IMR-90 (cell line): ENCODE data around the gene NSD2. TPM values are rescaled to one million over a fixed set of nuclear protein-coding genes. Genes with fewer than 3 reads are reported as not detected.
A peak's percentile ranks its signal among the peaks of the same experiment; 100 is the strongest.

ENCODE experiments used
- ATAC-seq: fragments of 200-7000 bp; cut with Tn5 transposase; 2 replicates; pipeline ENCODE4 v1.9.1; 2020; ENCODE audit warnings: low read depth, mild to moderate bottlenecking, moderate library complexity
- BruUV-seq: library from RNA; stranded (reverse); fragments of 400-500 nt; replicated peaks from 2 replicates; lab custom pipeline; 2021; lab: Mats Ljungman, UMichigan
- CTCF ChIA-PET: fragments of 300-600 bp; formaldehyde crosslinking; extraction: SDS; loops from one replicate; lab custom pipeline; 2021; ENCODE audit warnings: antibody characterized with exemption; lab: Yijun Ruan, JAX
- POLR2A ChIA-PET: fragments of 300-600 bp; sonication (Branson Sonifier 250); formaldehyde crosslinking; loops from one replicate; lab custom pipeline; 2022; ENCODE audit warnings: antibody characterized with exemption; ENCODE audit not compliant: unreplicated experiment; lab: Charles Lee
- DNase-seq: peaks from one replicate; pipeline ENCODE4 v3.0.0; 2013
- H2AFZ ChIP-seq: replicated peaks from 2 replicates; pipeline ENCODE3; 2013; ENCODE audit warnings: low read length, mild to moderate bottlenecking; ENCODE audit not compliant: poor library complexity
- H2AK5ac ChIP-seq: 2 replicates; pipeline ENCODE4 v1.6.1; 2013; ENCODE audit warnings: low read depth, low read length, inconsistent platforms
- H2AK9ac ChIP-seq: replicated peaks from 2 replicates; pipeline ENCODE3; 2013; ENCODE audit warnings: mild to moderate bottlenecking, low read depth, low read length, moderate library complexity; ENCODE audit not compliant: poor library complexity
- H2BK120ac ChIP-seq: 2 replicates; pipeline ENCODE4 v1.6.1; 2013; ENCODE audit warnings: low read depth, low read length, inconsistent platforms
- H2BK15ac ChIP-seq: 3 replicates; pipeline ENCODE4 v1.6.1; 2013; ENCODE audit warnings: low read depth, low read length, inconsistent platforms
- H2BK20ac ChIP-seq: 2 replicates; pipeline ENCODE4 v1.6.1; 2013; ENCODE audit warnings: low read depth, mild to moderate bottlenecking, inconsistent platforms, low read length, moderate library complexity
- H2BK5ac ChIP-seq: 2 replicates; pipeline ENCODE4 v1.6.1; 2013; ENCODE audit warnings: mild to moderate bottlenecking, low read depth, low read length, inconsistent platforms; ENCODE audit not compliant: poor library complexity, severe bottlenecking
- H3K14ac ChIP-seq: replicated peaks from 2 replicates; pipeline ENCODE4 v1.6.1; 2013; ENCODE audit warnings: low read depth, low read length, inconsistent platforms
- H3K18ac ChIP-seq: 2 replicates; pipeline ENCODE4 v1.6.1; 2013; ENCODE audit warnings: low read depth, low read length, control low read depth
- H3K23ac ChIP-seq: 2 replicates; pipeline ENCODE4 v1.6.1; 2013; ENCODE audit warnings: low read depth, low read length, inconsistent platforms
- H3K27ac ChIP-seq: 2 replicates; pipeline ENCODE4 v1.5.1; 2013; ENCODE audit warnings: mild to moderate bottlenecking, control low read depth, low read length; ENCODE audit not compliant: insufficient read depth
- H3K27me3 ChIP-seq: 2 replicates; pipeline ENCODE4 v1.6.1; 2013; ENCODE audit warnings: low read length; ENCODE audit not compliant: control insufficient read depth, insufficient read depth
- H3K36me3 ChIP-seq: 2 replicates; pipeline ENCODE4 v1.6.1; 2013; ENCODE audit warnings: low read length, mixed read lengths; ENCODE audit not compliant: control insufficient read depth, insufficient read depth
- H3K4ac ChIP-seq: 2 replicates; pipeline ENCODE4 v1.6.1; 2013; ENCODE audit warnings: low read depth, low read length, inconsistent platforms
- H3K4me1 ChIP-seq: 2 replicates; pipeline ENCODE4 v1.6.1; 2013; ENCODE audit warnings: low read length, mixed read lengths; ENCODE audit not compliant: control insufficient read depth, insufficient read depth
- H3K4me2 ChIP-seq: 2 replicates; pipeline ENCODE4 v1.6.1; 2013; ENCODE audit warnings: low read depth, mild to moderate bottlenecking, control low read depth, low read length, moderate library complexity
- H3K4me3 ChIP-seq: 2 replicates; pipeline ENCODE4 v1.5.1; 2013; ENCODE audit warnings: low read depth, mild to moderate bottlenecking, control low read depth, low read length, moderate library complexity; ENCODE audit not compliant: insufficient read depth
- H3K56ac ChIP-seq: 2 replicates; pipeline ENCODE4 v1.6.1; 2013; ENCODE audit warnings: low read length, inconsistent platforms; ENCODE audit not compliant: insufficient read depth; ENCODE audit errors: extremely low read depth
- H3K79me1 ChIP-seq, 2 experiments: 2 replicates each; pipeline ENCODE4 v1.6.1; 2013; ENCODE audit warnings: low read length in 2 of 2, inconsistent platforms in 1 of 2, low read depth in 1 of 2
- H3K9ac ChIP-seq: 2 replicates; pipeline ENCODE4 v1.6.1; 2013; ENCODE audit warnings: low read depth, low read length, control low read depth
- H3K9me1 ChIP-seq: 2 replicates; pipeline ENCODE4 v1.6.1; 2013; ENCODE audit warnings: low read length, inconsistent platforms; ENCODE audit not compliant: insufficient read depth
- H3K9me3 ChIP-seq: 2 replicates; pipeline ENCODE4 v1.6.1; 2013; ENCODE audit warnings: low read length; ENCODE audit not compliant: control insufficient read depth, insufficient read depth
- H4K20me1 ChIP-seq: 2 replicates; pipeline ENCODE4 v1.6.1; 2013; ENCODE audit warnings: low read length, inconsistent platforms; ENCODE audit not compliant: insufficient read depth
- H4K5ac ChIP-seq: 2 replicates; pipeline ENCODE4 v1.6.1; 2013; ENCODE audit warnings: mild to moderate bottlenecking, low read depth, low read length, control low read depth
- H4K8ac ChIP-seq, 2 experiments: 2 replicates each; pipeline ENCODE4 v1.6.1; 2013; ENCODE audit warnings: low read depth in 2 of 2, low read length in 2 of 2, control low read depth in 1 of 2, inconsistent platforms in 1 of 2
- H4K91ac ChIP-seq: 2 replicates; pipeline ENCODE4 v1.6.1; 2013; ENCODE audit warnings: low read depth, low read length, inconsistent platforms; ENCODE audit not compliant: insufficient read depth
- BHLHE40 ChIP-seq: fragments of 150-350 bp; IDR thresholded peaks from 2 replicates; pipeline ENCODE4 v1.6.1; 2016; ENCODE audit warnings: mild to moderate bottlenecking, low read depth, low read length
- CEBPB ChIP-seq: IDR thresholded peaks from 2 replicates; pipeline ENCODE4 v1.6.1; 2012; ENCODE audit warnings: low read depth, low read length, improper control_type of control experiment
- CHD1 ChIP-seq: IDR thresholded peaks from 2 replicates; pipeline ENCODE4 v1.6.1; 2012; ENCODE audit warnings: low read depth, low read length, improper control_type of control experiment
- ELK1 ChIP-seq: fragments of 150-350 bp; IDR thresholded peaks from 2 replicates; pipeline ENCODE4 v1.6.1; 2016; ENCODE audit warnings: low read depth, mild to moderate bottlenecking, low read length, moderate library complexity, borderline replicate concordance
- FOS ChIP-seq: fragments of 150-350 bp; IDR thresholded peaks from 2 replicates; pipeline ENCODE4 v1.6.1; 2016; ENCODE audit warnings: low read depth, low read length
- MAFK ChIP-seq: IDR thresholded peaks from 2 replicates; pipeline ENCODE4 v1.6.1; 2012; ENCODE audit warnings: low read depth, low read length, improper control_type of control experiment
- MAZ ChIP-seq: IDR thresholded peaks from 2 replicates; pipeline ENCODE4 v1.6.1; 2012; ENCODE audit warnings: low read depth, mild to moderate bottlenecking, low read length, improper control_type of control experiment, moderate library complexity, borderline replicate concordance
- MXI1 ChIP-seq: IDR thresholded peaks from 2 replicates; pipeline ENCODE4 v1.6.1; 2012; ENCODE audit warnings: low read depth, mild to moderate bottlenecking, low read length, moderate library complexity, borderline replicate concordance
- NFE2L2 ChIP-seq: fragments of 150-350 bp; IDR thresholded peaks from 2 replicates; pipeline ENCODE4 v1.6.1; 2016; ENCODE audit warnings: low read depth, mild to moderate bottlenecking, low read length
- POLR2A ChIP-seq: IDR thresholded peaks from 2 replicates; pipeline ENCODE4 v1.6.1; 2012; ENCODE audit warnings: mild to moderate bottlenecking, low read depth, low read length
- RAD21 ChIP-seq: IDR thresholded peaks from 2 replicates; pipeline ENCODE4 v1.6.1; 2012; ENCODE audit warnings: low read length, improper control_type of control experiment
- RCOR1 ChIP-seq: IDR thresholded peaks from 2 replicates; pipeline ENCODE4 v1.6.1; 2012; ENCODE audit warnings: mild to moderate bottlenecking, low read length, improper control_type of control experiment; ENCODE audit not compliant: insufficient replicate concordance
- RFX5 ChIP-seq: IDR thresholded peaks from 2 replicates; pipeline ENCODE4 v1.8.0; 2012; ENCODE audit warnings: low read depth, mild to moderate bottlenecking, low read length, moderate library complexity
- SMC3 ChIP-seq: fragments of 150-350 bp; IDR thresholded peaks from 2 replicates; pipeline ENCODE4 v1.6.1; 2016; ENCODE audit warnings: low read depth, mild to moderate bottlenecking, antibody characterized with exemption, low read length, moderate library complexity
- USF2 ChIP-seq: fragments of 150-350 bp; IDR thresholded peaks from 2 replicates; pipeline ENCODE4 v1.6.1; 2017; ENCODE audit warnings: mild to moderate bottlenecking, antibody characterized with exemption, low read length, low read depth
- WGBS, 2 experiments: methylation state at CpG; one replicate each; pipeline versions ENCODE4 v1.1.5 to v1.1.7; 2013; ENCODE audit warnings: missing lambda C conversion rate in 2 of 2; ENCODE audit not compliant: insufficient read length in 1 of 2; ENCODE audit errors: extremely low coverage in 2 of 2; 5-methylcytosine and 5-hydroxymethylcytosine counted together
- dilution Hi-C: fragments of 300-500 bp; cut with HindIII; formaldehyde crosslinking; loops from one replicate; pipeline ENCODE4 v1.14.3; 2018; ENCODE audit warnings: low sequenced_read_pairs; ENCODE audit not compliant: unreplicated experiment
- in situ Hi-C: fragments of 300-500 bp; cut with MboI; formaldehyde crosslinking; loops from 3 replicates; pipeline ENCODE4 v1.14.3; 2019; ENCODE audit warnings: low sequenced_read_pairs, inconsistent platforms, mixed read lengths
- intact Hi-C: fragments of 100-400 bp; cut with micrococcal nuclease; formaldehyde crosslinking; loops from 2 replicates; pipeline ENCODE4 v1.10.0; 2022
- polyA plus RNA-seq, 3 experiments: library from polyadenylated mRNA; depleted of rRNA; stranded (reverse); fragments of >200 nt; gene quantifications; 2 replicates each; pipeline ENCODE4 v1.2.3, GENCODE V29; 2012; ENCODE audit warnings: low replicate concordance in 1 of 3
- total RNA-seq: library from RNA; depleted of rRNA; stranded (reverse); fragments of >200 nt; gene quantifications from 2 replicates; pipeline ENCODE4 v1.2.3, GENCODE V29; 2012
- TF ChIP-seq, protein P1 (sequence below): conservative IDR thresholded peaks from 2 replicates; pipeline ENCODE4 v1.5.1; 2012; ENCODE audit warnings: mild to moderate bottlenecking, low read depth, low read length, improper control_type of control experiment

Gene NSD2
- total and polyA plus RNA-seq, 2 of the 4 experiments (the other 2 are of a cell fraction), result 35.9 to 68.1 TPM

DNA sequence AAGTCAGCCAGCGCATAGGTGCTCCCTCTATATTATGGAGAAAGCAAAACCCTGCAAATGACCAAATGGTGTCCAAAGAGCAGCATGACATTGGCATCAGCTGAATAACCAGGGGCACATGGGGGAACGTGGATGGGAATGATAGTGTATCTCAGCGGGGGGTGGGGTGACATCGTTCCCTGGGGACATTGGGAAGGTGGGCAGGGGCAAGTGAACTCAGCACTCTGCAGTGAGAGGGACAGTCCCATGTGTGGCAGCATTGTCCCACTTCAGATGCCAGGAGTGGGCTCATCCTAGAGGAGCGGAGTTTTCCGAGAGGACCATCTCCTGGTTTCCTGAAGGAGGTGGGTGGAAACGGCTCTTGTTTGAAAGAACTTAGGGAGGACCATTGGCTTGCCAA lies 72.7 kb downstream of the NSD2 start:
- H3K14ac ChIP-seq, result no peak overlapping the region
- no peak overlapping the region for H2BK5ac ChIP-seq
- ATAC-seq (no peak), DNase-seq (no peak)
- no peak overlapping the region for H4K91ac ChIP-seq
- peaks cover 16% of the 10 kb centered on the region for H3K9me1 ChIP-seq
- H3K27me3 ChIP-seq, result no peaks in the 10 kb centered on the region
- no peak overlapping the region for H2BK15ac ChIP-seq
- in situ Hi-C loops (no loop called here), dilution Hi-C loops (no loop called here), intact Hi-C loops (no loop called here)
- H4K8ac ChIP-seq, result no peak overlapping the region
- no peak overlapping the region for H3K23ac ChIP-seq
- no peak overlapping the region for H3K18ac ChIP-seq
- no peak overlapping the region for H2AK9ac ChIP-seq
- H3K4me1 ChIP-seq, result peaks cover 14% of the 10 kb centered on the region
- peaks cover 51 to 76% of the 10 kb centered on the region in 2 experiments for H3K79me1 ChIP-seq
- H3K9ac ChIP-seq, result no peak overlapping the region
- H3K56ac ChIP-seq, result no peak overlapping the region
- CTCF ChIA-PET, result no interaction called here
- H3K4ac ChIP-seq, result no peak overlapping the region
- H3K4me3 ChIP-seq, result no peak overlapping the region
- BruUV-seq, result no TSS peak
- no peak overlapping the region for H2AK5ac ChIP-seq
- no peak overlapping the region for H3K4me2 ChIP-seq
- WGBS, 2 experiments, result 100% methylated on average over 2 of the region's 7 CpGs; no CpG with 5 or more reads in 1 of the 2 experiments
- peaks cover 17% of the 10 kb centered on the region for H4K20me1 ChIP-seq
- TF ChIP-seq RAD21 (no peak), CEBPB (no peak), MXI1 (no peak), MAZ (no peak), RCOR1 (no peak), FOS (no peak), RFX5 (no peak), USF2 (no peak), ELK1 (no peak), MAFK (no peak), CHD1 (no peak), NFE2L2 (no peak), POLR2A (no peak), BHLHE40 (no peak), SMC3 (no peak)
- TF ChIP-seq, protein P1, sequence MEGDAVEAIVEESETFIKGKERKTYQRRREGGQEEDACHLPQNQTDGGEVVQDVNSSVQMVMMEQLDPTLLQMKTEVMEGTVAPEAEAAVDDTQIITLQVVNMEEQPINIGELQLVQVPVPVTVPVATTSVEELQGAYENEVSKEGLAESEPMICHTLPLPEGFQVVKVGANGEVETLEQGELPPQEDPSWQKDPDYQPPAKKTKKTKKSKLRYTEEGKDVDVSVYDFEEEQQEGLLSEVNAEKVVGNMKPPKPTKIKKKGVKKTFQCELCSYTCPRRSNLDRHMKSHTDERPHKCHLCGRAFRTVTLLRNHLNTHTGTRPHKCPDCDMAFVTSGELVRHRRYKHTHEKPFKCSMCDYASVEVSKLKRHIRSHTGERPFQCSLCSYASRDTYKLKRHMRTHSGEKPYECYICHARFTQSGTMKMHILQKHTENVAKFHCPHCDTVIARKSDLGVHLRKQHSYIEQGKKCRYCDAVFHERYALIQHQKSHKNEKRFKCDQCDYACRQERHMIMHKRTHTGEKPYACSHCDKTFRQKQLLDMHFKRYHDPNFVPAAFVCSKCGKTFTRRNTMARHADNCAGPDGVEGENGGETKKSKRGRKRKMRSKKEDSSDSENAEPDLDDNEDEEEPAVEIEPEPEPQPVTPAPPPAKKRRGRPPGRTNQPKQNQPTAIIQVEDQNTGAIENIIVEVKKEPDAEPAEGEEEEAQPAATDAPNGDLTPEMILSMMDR, result no peak
- peak overlapping the region; percentile 7 for H2AFZ ChIP-seq
- H3K36me3 ChIP-seq, result peaks cover 18% of the 10 kb centered on the region
- no peak overlapping the region for H2BK20ac ChIP-seq
- H3K27ac ChIP-seq, result no peak overlapping the region
- H3K9me3 ChIP-seq, result no peaks in the 10 kb centered on the region
- POLR2A ChIA-PET, result no interaction called here
- no peak overlapping the region for H2BK120ac ChIP-seq
- no peak overlapping the region for H4K5ac ChIP-seq
